RWPE1 (cell line): ENCODE data around the gene NUB1.
A peak's percentile ranks its signal among the peaks of the same experiment; 100 is the strongest.

Source experiments
- CTCF ChIA-PET: fragments of 350-600 bp; sonication (Branson Sonifier 250); formaldehyde crosslinking; extraction: SDS; loops from one replicate; lab custom pipeline; 2021; lab: Yijun Ruan, JAX
- POLR2A ChIA-PET: fragments of 400-600 bp; formaldehyde crosslinking; extraction: SDS; loops from one replicate; lab custom pipeline; 2020; ENCODE audit warnings: antibody characterized with exemption; ENCODE audit not compliant: low non-redundant PET; lab: Yijun Ruan, JAX
- DNase-seq: peaks from one replicate; pipeline ENCODE4 v3.0.0; 2012; ENCODE audit warnings: low spot score
- H3K27ac ChIP-seq: fragments of 450-650 bp; 2 replicates; pipeline ENCODE4 v1.5.1; 2017
- TF ChIP-seq, protein P1 (sequence below): fragments of 450-650 bp; conservative IDR thresholded peaks from 2 replicates; pipeline ENCODE4 v1.5.1; 2017; ENCODE audit warnings: low read depth, mild to moderate bottlenecking

NUB1 gene

GRCh38 chr7:151346470-151346769 lies 4.8 kb downstream of the NUB1 start:
- DNase-seq = no peak
- CTCF ChIA-PET = no interaction called here
- POLR2A ChIA-PET = no interaction called here
- TF ChIP-seq, protein P1, sequence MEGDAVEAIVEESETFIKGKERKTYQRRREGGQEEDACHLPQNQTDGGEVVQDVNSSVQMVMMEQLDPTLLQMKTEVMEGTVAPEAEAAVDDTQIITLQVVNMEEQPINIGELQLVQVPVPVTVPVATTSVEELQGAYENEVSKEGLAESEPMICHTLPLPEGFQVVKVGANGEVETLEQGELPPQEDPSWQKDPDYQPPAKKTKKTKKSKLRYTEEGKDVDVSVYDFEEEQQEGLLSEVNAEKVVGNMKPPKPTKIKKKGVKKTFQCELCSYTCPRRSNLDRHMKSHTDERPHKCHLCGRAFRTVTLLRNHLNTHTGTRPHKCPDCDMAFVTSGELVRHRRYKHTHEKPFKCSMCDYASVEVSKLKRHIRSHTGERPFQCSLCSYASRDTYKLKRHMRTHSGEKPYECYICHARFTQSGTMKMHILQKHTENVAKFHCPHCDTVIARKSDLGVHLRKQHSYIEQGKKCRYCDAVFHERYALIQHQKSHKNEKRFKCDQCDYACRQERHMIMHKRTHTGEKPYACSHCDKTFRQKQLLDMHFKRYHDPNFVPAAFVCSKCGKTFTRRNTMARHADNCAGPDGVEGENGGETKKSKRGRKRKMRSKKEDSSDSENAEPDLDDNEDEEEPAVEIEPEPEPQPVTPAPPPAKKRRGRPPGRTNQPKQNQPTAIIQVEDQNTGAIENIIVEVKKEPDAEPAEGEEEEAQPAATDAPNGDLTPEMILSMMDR = no peak
- H3K27ac ChIP-seq = no peak overlapping the region

DNA sequence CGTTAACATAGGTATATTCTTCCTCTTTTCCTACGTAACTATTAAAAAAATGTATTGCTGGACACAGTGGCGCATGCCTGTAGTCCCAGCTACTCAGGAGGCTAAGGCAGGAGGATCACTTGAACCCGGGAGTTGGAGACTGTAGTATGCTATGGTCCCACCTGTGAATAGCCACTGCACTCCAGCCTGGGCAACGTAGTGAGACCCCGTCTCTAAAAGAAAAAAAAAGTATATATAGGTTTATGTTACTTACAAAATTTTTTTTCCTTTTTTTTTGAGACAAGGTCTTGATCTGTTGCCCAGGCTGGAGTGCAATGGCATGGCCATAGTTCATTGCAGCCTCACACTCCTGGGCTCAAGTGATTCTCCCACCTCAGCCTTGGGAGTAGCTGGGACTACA lies 5.6 kb downstream of the NUB1 start:
- TF ChIP-seq, protein P1 = no peak
- H3K27ac ChIP-seq = no peak overlapping the region
- CTCF ChIA-PET = no interaction called here
- POLR2A ChIA-PET = no interaction called here
- DNase-seq = no peak

GRCh38 chr7:151348970-151349369 lies 7.4 kb downstream of the NUB1 start:
- no peak overlapping the region for H3K27ac ChIP-seq
- DNase-seq = no peak
- ChIA-PET CTCF (interaction anchor here (0.6 kb wide), 1 partner anchor 18 kb away, joined by 3 read pairs; no protein-coding TSS in a partner anchor), POLR2A (no interaction called here)
- TF ChIP-seq, protein P1 = no peak

- CTCF ChIA-PET = interaction anchor here (0.6 to 1.0 kb wide), 2 partner anchors 17 kb away, joined by 3 read pairs; no protein-coding TSS in a partner anchor
- peak overlapping the region; percentile 61 for H3K27ac ChIP-seq
- TF ChIP-seq, protein P1 = no peak
- DNase-seq = no peak
- POLR2A ChIA-PET = no interaction called here
These were observed 7.9 kb downstream of the NUB1 start for GRCh38 chr7:151349507-151349853.

- TF ChIP-seq, protein P1 = no peak
- no peak for DNase-seq
- no peak overlapping the region for H3K27ac ChIP-seq
- CTCF ChIA-PET = interaction anchor here (0.6 to 1.2 kb wide), 3 partner anchors 26 to 35 kb away, joined by 3 to 7 read pairs (median 4); no protein-coding TSS in a partner anchor
- POLR2A ChIA-PET = no interaction called here
These were observed 9.4 kb downstream of the NUB1 start for GRCh38 chr7:151351027-151351426.

DNA sequence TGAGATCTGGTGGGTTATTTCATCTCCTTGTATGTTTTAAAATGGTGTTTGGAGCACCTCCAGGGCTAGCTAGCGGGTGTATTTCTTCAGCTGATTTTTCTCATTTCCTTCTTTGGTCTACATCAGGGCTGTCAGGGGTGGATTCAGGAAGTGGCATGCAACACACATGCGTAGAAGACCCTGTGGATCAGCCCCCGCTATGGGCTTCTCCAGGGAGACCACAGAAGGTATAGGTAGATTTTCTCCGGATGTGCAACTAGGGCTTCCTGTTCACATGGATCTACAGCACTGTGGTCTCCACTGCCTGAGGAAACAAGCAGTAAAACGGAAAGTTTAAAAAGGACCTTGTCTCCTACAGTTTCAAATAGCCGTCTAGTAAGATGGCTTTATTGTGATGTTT lies 10.4 kb downstream of the NUB1 start:
- POLR2A ChIA-PET = no interaction called here
- no peak for DNase-seq
- CTCF ChIA-PET = interaction anchor here (1.2 kb wide), 1 partner anchor 36 kb away, joined by 7 read pairs; no protein-coding TSS in a partner anchor
- no peak overlapping the region for H3K27ac ChIP-seq
- TF ChIP-seq, protein P1 = no peak

DNA sequence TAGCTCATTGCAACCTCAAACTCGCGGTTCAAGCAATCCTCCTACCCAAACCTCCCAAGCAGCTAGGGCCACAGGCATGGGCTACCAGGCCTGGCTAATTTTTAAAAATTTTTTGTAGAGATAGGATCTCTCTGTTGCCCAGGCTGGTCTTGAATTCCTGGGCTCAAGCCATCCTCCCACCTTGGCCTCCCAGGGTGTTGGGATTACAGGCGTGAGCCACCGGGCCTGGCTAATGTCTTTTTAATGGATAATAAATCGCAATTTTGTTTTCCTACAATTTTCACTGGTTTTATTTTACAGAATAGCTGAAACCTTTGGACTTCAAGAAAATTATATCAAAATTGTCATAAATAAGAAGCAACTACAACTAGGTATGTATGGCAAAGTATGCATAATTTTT lies 10.9 kb downstream of the NUB1 start:
- H3K27ac ChIP-seq = no peak overlapping the region
- CTCF ChIA-PET = interaction anchor here (1.1 kb wide), 1 partner anchor 37 kb away, joined by 3 read pairs; no protein-coding TSS in a partner anchor
- DNase-seq = no peak
- POLR2A ChIA-PET = interaction anchor here (0.6 kb wide), 1 partner anchor 12 kb away, joined by 3 read pairs; no protein-coding TSS in a partner anchor
- TF ChIP-seq, protein P1 = no peak
